Measurements from ENCODE around the gene WDR37. TPM values are rescaled to one million over a fixed set of nuclear protein-coding genes. Genes with fewer than 3 reads are reported as not detected.

The WDR37 gene
- total RNA-seq, 2 donors from 2014 or later, result 11.9 to 22.8 TPM

DNA sequence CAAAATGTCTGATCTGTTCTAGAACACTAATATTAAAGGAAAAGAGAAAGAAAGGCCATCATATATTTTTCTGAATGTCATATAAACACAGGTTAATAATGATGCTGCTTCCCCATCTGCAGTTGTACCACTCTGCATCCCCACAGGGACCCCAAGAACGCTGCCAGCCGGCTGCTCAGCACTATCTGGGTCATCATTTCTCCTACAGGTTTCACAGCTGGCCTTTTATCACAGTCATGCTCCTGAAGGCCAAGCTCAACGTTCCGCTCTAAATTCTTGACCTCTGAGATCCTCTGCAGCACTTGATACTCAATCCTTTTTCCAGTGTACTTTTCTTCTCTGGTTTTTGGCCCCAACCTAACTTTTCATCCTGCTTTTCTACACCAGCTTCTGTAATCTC, 12.0 kb upstream of the WDR37 start:
- Histone ChIP-seq H3K4me3 (no peak overlapping the region), H3K27me3 (replicated peaks; ENCODE audit: insufficient read depth) (no peaks in the 10 kb centered on the region), H3K27ac (peak overlapping the region in 1 of 2 donors; percentile 25), H3K4me1 (replicated peaks) (peaks cover 3% of the 10 kb centered on the region), H3K9me3 (no peaks in the 10 kb centered on the region), H3K36me3 (no peaks in the 10 kb centered on the region)
- DNase-seq (ENCODE audit: low spot score), result no peak
- 87% methylated on average over 4 of the region's 4 CpGs for WGBS
- no peak for TF ChIP-seq POLR2AphosphoS5 (IDR thresholded peaks at IDR 0.05)
- TF ChIP-seq CTCF (IDR thresholded peaks at IDR 0.05), result no peak
- no peak for TF ChIP-seq POLR2A (IDR thresholded peaks at IDR 0.05)
- intact Hi-C loops (cut with DNase I), result no loop called here

DNA sequence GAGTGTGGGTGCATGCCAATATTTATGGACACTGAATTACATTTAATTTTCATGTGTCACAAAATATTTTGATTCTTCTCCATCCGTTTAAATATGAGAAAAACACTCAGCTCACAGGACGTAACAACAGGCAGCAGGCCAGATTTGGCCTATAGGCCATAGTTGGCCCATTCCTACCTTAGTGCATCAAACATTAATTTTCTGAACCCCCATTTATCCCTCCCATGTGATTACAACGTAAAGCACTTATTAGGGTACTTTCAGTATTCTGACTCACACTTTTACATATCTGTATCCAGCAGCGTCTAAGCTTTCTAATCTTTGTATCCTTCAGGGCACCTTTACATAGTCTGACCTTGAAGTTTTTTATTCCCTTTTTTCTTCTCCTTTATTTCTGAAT, 11.2 kb upstream of the WDR37 start:
- intact Hi-C loops (cut with DNase I), result loop anchor here (5.0 kb wide), 1 partner anchor 113 kb away; the partner anchor contains the start of gene LARP4B

GRCh38 chr10:1045415-1045814, 10.8 kb upstream of the WDR37 start:
- H3K4me1 ChIP-seq (replicated peaks), result peaks cover 3% of the 10 kb centered on the region
- intact Hi-C loops (cut with DNase I), result loop anchor here (5.0 kb wide), 1 partner anchor 113 kb away; the partner anchor contains the start of gene LARP4B
- H3K36me3 ChIP-seq, result no peaks in the 10 kb centered on the region
- no peak overlapping the region for H3K4me3 ChIP-seq
- no peak overlapping the region for H3K27ac ChIP-seq
- no peaks in the 10 kb centered on the region for H3K9me3 ChIP-seq
- DNase-seq (ENCODE audit: low spot score), result no peak
- no peaks in the 10 kb centered on the region for H3K27me3 ChIP-seq (replicated peaks; ENCODE audit: insufficient read depth)
- TF ChIP-seq POLR2A (IDR thresholded peaks at IDR 0.05), result no peak
- TF ChIP-seq POLR2AphosphoS5 (IDR thresholded peaks at IDR 0.05), result no peak
- no peak for TF ChIP-seq CTCF (IDR thresholded peaks at IDR 0.05)
- 84% methylated on average over 6 of the region's 6 CpGs for WGBS

More for the DNA sequence above, 11.2 kb upstream of the WDR37 start:
- WGBS, result 83% methylated on average over 4 of the region's 4 CpGs
- H3K4me1 ChIP-seq (replicated peaks), result peaks cover 3% of the 10 kb centered on the region
- H3K4me3 ChIP-seq, result no peak overlapping the region
- no peak for DNase-seq (ENCODE audit: low spot score)
- no peaks in the 10 kb centered on the region for H3K9me3 ChIP-seq
- no peaks in the 10 kb centered on the region for H3K27me3 ChIP-seq (replicated peaks; ENCODE audit: insufficient read depth)
- H3K36me3 ChIP-seq, result no peaks in the 10 kb centered on the region
- TF ChIP-seq POLR2A (IDR thresholded peaks at IDR 0.05) (no peak), CTCF (IDR thresholded peaks at IDR 0.05) (no peak), POLR2AphosphoS5 (IDR thresholded peaks at IDR 0.05) (no peak)
- no peak overlapping the region for H3K27ac ChIP-seq

GRCh38 chr10:1047937-1048336, 8.2 kb upstream of the WDR37 start:
- H3K27ac ChIP-seq, result peak overlapping the region; percentile 99 to 100
- 5% methylated on average over 15 of the region's 15 CpGs for WGBS
- H3K4me1 ChIP-seq (replicated peaks), result peaks cover 3% of the 10 kb centered on the region
- no peak for DNase-seq (ENCODE audit: low spot score)
- no peaks in the 10 kb centered on the region for H3K36me3 ChIP-seq
- no peak for TF ChIP-seq POLR2AphosphoS5 (IDR thresholded peaks at IDR 0.05)
- TF ChIP-seq POLR2A (IDR thresholded peaks at IDR 0.05), result no peak
- TF ChIP-seq CTCF (IDR thresholded peaks at IDR 0.05), result no peak
- H3K9me3 ChIP-seq, result no peaks in the 10 kb centered on the region
- H3K4me3 ChIP-seq, result peak overlapping the region; percentile 80 to 83
- no peaks in the 10 kb centered on the region for H3K27me3 ChIP-seq (replicated peaks; ENCODE audit: insufficient read depth)
- intact Hi-C loops (cut with DNase I), result loop anchor here (2.0 to 5.0 kb wide), 2 partner anchors 59 to 116 kb away; partner anchors contain the start of genes GTPBP4 and LARP4B

GRCh38 chr10:1048349-1048731, 7.8 kb upstream of the WDR37 start:
- Histone ChIP-seq H3K36me3 (no peaks in the 10 kb centered on the region), H3K4me3 (peak overlapping the region; percentile 80 to 83), H3K4me1 (replicated peaks) (peaks cover 3% of the 10 kb centered on the region), H3K9me3 (no peaks in the 10 kb centered on the region), H3K27ac (peak overlapping the region; percentile 99 to 100), H3K27me3 (replicated peaks; ENCODE audit: insufficient read depth) (no peaks in the 10 kb centered on the region)
- DNase-seq (ENCODE audit: low spot score), result no peak
- TF ChIP-seq CTCF (IDR thresholded peaks at IDR 0.05) (no peak), POLR2AphosphoS5 (IDR thresholded peaks at IDR 0.05) (no peak), POLR2A (IDR thresholded peaks at IDR 0.05) (no peak)
- under 1% methylated on average over 37 of the region's 37 CpGs for WGBS
- intact Hi-C loops (cut with DNase I), result loop anchor here (2.0 to 5.0 kb wide), 2 partner anchors 60 to 116 kb away; partner anchors contain the start of genes GTPBP4 and LARP4B

Data from prostate gland (tissue), 2 donors.